CD4-positive, alpha-beta T cell treated with Interleukin-17A for 1 hour (primary cell): ENCODE measurements around the gene RAP1B.

Experiments
- DNase-seq: peaks from one replicate; pipeline ENCODE4 v3.0.0-alpha.2; 2020

The RAP1B gene

GRCh38 chr12:68612202-68612601 lies 1.5 kb downstream of the RAP1B start:
- DNase-seq = peak; percentile 41

- DNase-seq = peak; percentile 50
Observed at GRCh38 chr12:68612697-68613096, 2.0 kb downstream of the RAP1B start.

- peak; percentile 62 for DNase-seq
Observed at GRCh38 chr12:68613209-68613904, 2.7 kb downstream of the RAP1B start.

GRCh38 chr12:68614105-68614679 lies 3.5 kb downstream of the RAP1B start:
- DNase-seq = no peak

GRCh38 chr12:68614769-68615168 lies 4.1 kb downstream of the RAP1B start:
- no peak for DNase-seq

- DNase-seq = no peak
Observed at GRCh38 chr12:68617160-68617926, 6.6 kb downstream of the RAP1B start.

- DNase-seq = no peak
Observed at GRCh38 chr12:68619541-68619940, 8.8 kb downstream of the RAP1B start.

GRCh38 chr12:68620519-68621471 lies 10.1 kb downstream of the RAP1B start:
- DNase-seq = no peak

- DNase-seq = no peak
Observed at GRCh38 chr12:68621472-68622081, 10.9 kb downstream of the RAP1B start.

- no peak for DNase-seq
Observed at GRCh38 chr12:68622250-68622649, 11.6 kb downstream of the RAP1B start.

- no peak for DNase-seq
Observed at GRCh38 chr12:68623059-68623458, 12.4 kb downstream of the RAP1B start.

GRCh38 chr12:68623984-68624383 lies 13.3 kb downstream of the RAP1B start:
- DNase-seq = no peak

- DNase-seq = no peak
Observed at GRCh38 chr12:68624933-68625332, 14.2 kb downstream of the RAP1B start.

GRCh38 chr12:68627673-68628319 lies 17.1 kb downstream of the RAP1B start:
- DNase-seq = no peak

- DNase-seq = no peak
Observed at GRCh38 chr12:68628698-68629097, 18.0 kb downstream of the RAP1B start.

- no peak for DNase-seq
Observed at GRCh38 chr12:68630050-68630449, 19.4 kb downstream of the RAP1B start.

- no peak for DNase-seq
Observed at GRCh38 chr12:68630598-68630997, 19.9 kb downstream of the RAP1B start.

GRCh38 chr12:68631227-68631626 lies 20.5 kb downstream of the RAP1B start:
- no peak for DNase-seq

GRCh38 chr12:68632486-68632885 lies 21.8 kb downstream of the RAP1B start:
- DNase-seq = no peak

- no peak for DNase-seq
Observed at GRCh38 chr12:68633614-68634558, 23.2 kb downstream of the RAP1B start.

GRCh38 chr12:68636268-68636667 lies 25.6 kb downstream of the RAP1B start:
- no peak for DNase-seq
